ENCODE measurements around the gene TPSB2. TPM values are rescaled to one million over a fixed set of nuclear protein-coding genes. Genes with fewer than 3 reads are reported as not detected.

TPSB2 gene
- polyA plus RNA-seq, 1 donor (not counting 4 experiments of a cell fraction or from before 2014, with no cell fraction given), result not detected

DNA sequence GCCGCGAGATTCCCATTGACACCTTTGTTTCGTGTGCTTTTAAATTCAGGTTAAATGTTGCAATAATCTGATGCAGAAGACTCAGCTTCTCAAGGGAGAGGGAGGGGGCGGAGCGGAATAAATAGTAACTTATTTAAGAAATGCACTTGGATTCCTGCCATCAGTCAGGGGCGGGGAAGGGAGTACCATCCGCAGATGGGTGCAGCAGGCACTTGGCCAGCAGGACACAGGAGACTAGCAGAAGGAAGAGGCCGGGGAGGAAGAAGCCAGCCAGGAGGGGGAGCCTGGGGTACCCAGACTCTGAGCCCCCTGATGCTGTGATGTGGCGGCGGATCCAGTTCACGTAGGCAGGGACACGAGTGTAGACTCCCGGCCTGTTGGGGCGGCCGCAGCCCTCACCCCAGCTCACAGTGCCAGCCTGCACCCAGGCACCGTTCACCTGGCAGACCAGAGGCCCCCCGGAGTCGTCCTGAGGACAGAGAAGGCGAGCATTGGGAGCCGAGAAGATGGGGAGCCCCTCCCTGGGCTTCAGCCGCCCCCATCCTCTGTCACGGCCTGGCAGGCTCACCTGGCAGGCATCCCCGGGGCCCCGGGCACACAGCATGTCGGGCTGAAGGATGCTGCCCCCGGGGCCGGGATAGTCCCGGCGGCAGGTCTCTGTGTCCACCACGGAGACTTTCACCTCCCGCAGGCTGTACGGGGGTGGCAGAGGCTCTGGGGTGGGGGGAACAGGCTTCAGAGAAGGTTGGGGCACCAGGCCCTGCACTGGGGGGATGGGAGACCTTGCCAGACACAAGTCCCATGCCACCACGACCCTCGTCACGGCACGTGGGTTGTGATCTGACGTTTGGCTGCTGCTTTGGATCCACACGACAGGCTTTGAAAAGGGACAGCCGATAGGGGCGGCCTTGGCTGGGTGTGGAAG, 8.1 kb downstream of the TPSB2 start:
- H3K4me1 ChIP-seq (ENCODE audit: control insufficient read depth, extremely low read depth, insufficient read depth, low read length), result no peaks in the 10 kb centered on the region
- H4K20me1 ChIP-seq (ENCODE audit: control insufficient read depth, extremely low read depth, insufficient read depth, low read length), result no peaks in the 10 kb centered on the region
- H3K4me3 ChIP-seq (ENCODE audit: control insufficient read depth in 2 of 3, extremely low read depth in 1 of 3, insufficient read depth in 2 of 3, low read depth in 1 of 3, low read length in 3 of 3), result no peak overlapping the region
- no peaks in the 10 kb centered on the region for H3K79me2 ChIP-seq (ENCODE audit: control insufficient read depth, insufficient read depth, low read length)
- FAIRE-seq, result no peak
- no peak overlapping the region for H3K9ac ChIP-seq (ENCODE audit: control insufficient read depth, extremely low read depth, insufficient read depth, low read length)
- H3K27me3 ChIP-seq (ENCODE audit: control insufficient read depth, extremely low read depth, insufficient read depth, low read length), result peaks cover 5% of the 10 kb centered on the region
- H3K27ac ChIP-seq (ENCODE audit: control insufficient read depth, insufficient read depth, low read length), result no peak overlapping the region
- dilution Hi-C loops (cut with MboI; ENCODE audit: extremely low pct_ligation_motif_present, low sequenced_read_pairs), result no loop called here
- TF ChIP-seq, protein P1, sequence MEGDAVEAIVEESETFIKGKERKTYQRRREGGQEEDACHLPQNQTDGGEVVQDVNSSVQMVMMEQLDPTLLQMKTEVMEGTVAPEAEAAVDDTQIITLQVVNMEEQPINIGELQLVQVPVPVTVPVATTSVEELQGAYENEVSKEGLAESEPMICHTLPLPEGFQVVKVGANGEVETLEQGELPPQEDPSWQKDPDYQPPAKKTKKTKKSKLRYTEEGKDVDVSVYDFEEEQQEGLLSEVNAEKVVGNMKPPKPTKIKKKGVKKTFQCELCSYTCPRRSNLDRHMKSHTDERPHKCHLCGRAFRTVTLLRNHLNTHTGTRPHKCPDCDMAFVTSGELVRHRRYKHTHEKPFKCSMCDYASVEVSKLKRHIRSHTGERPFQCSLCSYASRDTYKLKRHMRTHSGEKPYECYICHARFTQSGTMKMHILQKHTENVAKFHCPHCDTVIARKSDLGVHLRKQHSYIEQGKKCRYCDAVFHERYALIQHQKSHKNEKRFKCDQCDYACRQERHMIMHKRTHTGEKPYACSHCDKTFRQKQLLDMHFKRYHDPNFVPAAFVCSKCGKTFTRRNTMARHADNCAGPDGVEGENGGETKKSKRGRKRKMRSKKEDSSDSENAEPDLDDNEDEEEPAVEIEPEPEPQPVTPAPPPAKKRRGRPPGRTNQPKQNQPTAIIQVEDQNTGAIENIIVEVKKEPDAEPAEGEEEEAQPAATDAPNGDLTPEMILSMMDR (optimal IDR thresholded peaks at IDR 0.05 in 1 of 3, IDR thresholded peaks at IDR 0.05 in 1 of 3, conservative IDR thresholded peaks at IDR 0.05 in 1 of 3; ENCODE audit: extremely low read depth in 1 of 3, insufficient read depth in 2 of 3, low read length in 3 of 3), result no peak
- no peak for DNase-seq (ENCODE audit: low read depth, low spot score)
- H2AFZ ChIP-seq (ENCODE audit: control insufficient read depth, low read length), result no peak overlapping the region
- H3K36me3 ChIP-seq (ENCODE audit: control insufficient read depth in 2 of 2, extremely low read depth in 1 of 2, insufficient read depth in 2 of 2, low read length in 2 of 2), result no peaks in the 10 kb centered on the region
- no peaks in the 10 kb centered on the region for H3K9me3 ChIP-seq (ENCODE audit: control insufficient read depth, low read depth, low read length)
- H3K9me1 ChIP-seq (ENCODE audit: control insufficient read depth, extremely low read depth, insufficient read depth, low read length), result no peaks in the 10 kb centered on the region
- no peak overlapping the region for H3K4me2 ChIP-seq (ENCODE audit: control insufficient read depth, extremely low read depth, insufficient read depth, low read depth, low read length)

DNA sequence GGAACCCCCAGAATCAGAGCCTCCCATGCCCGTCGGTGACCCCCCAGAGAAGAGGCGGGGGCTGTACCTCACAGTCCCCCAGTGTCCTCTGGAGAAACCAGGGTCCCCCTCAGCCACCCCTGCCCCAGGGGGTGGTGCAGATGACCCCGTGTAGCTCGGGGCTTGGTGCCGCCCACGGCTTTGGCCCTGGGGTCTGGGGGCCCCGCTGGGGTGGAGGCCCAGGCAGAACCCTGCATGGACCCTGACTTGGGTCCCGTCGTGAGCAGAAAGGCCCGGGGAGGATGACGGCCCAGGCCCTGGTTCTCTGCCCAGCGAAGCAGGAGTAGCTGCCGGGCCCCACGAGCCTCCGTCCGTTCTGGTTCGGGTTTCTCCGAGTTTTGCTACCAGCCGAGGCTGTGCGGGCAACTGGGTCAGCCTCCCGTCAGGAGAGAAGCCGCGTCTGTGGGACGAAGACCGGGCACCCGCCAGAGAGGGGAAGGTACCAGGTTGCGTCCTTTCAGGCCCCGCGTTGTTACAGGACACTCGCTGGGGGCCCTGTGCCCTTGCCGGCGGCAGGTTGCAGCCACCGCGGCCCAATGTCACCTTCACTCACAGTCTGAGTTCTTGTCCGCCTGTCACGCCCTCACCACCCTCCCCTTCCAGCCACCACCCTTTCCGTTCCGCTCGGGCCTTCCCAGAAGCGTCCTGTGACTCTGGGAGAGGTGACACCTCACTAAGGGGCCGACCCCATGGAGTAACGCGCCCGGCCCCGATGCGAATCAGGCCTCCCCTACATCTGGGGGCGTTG, 8.9 kb downstream of the TPSB2 start:
- Histone ChIP-seq H3K27ac (ENCODE audit: control insufficient read depth, insufficient read depth, low read length) (no peak overlapping the region), H3K4me1 (ENCODE audit: control insufficient read depth, extremely low read depth, insufficient read depth, low read length) (no peaks in the 10 kb centered on the region), H3K27me3 (ENCODE audit: control insufficient read depth, extremely low read depth, insufficient read depth, low read length) (peaks cover 5% of the 10 kb centered on the region), H3K79me2 (ENCODE audit: control insufficient read depth, insufficient read depth, low read length) (no peaks in the 10 kb centered on the region), H2AFZ (ENCODE audit: control insufficient read depth, low read length) (no peak overlapping the region), H3K4me3 (ENCODE audit: control insufficient read depth in 2 of 3, extremely low read depth in 1 of 3, insufficient read depth in 2 of 3, low read depth in 1 of 3, low read length in 3 of 3) (no peak overlapping the region), H3K4me2 (ENCODE audit: control insufficient read depth, extremely low read depth, insufficient read depth, low read depth, low read length) (no peak overlapping the region), H4K20me1 (ENCODE audit: control insufficient read depth, extremely low read depth, insufficient read depth, low read length) (no peaks in the 10 kb centered on the region), H3K9me1 (ENCODE audit: control insufficient read depth, extremely low read depth, insufficient read depth, low read length) (no peaks in the 10 kb centered on the region), H3K9me3 (ENCODE audit: control insufficient read depth, low read depth, low read length) (no peaks in the 10 kb centered on the region), H3K36me3 (ENCODE audit: control insufficient read depth in 2 of 2, extremely low read depth in 1 of 2, insufficient read depth in 2 of 2, low read length in 2 of 2) (no peaks in the 10 kb centered on the region), H3K9ac (ENCODE audit: control insufficient read depth, extremely low read depth, insufficient read depth, low read length) (no peak overlapping the region)
- TF ChIP-seq EZH2 (IDR thresholded peaks at IDR 0.05; ENCODE audit: low read length), result no peak
- TF ChIP-seq, protein P1 (optimal IDR thresholded peaks at IDR 0.05 in 1 of 3, IDR thresholded peaks at IDR 0.05 in 1 of 3, conservative IDR thresholded peaks at IDR 0.05 in 1 of 3; ENCODE audit: extremely low read depth in 1 of 3, insufficient read depth in 2 of 3, low read length in 3 of 3), result no peak
- dilution Hi-C loops (cut with MboI; ENCODE audit: extremely low pct_ligation_motif_present, low sequenced_read_pairs), result no loop called here
- FAIRE-seq (no peak), DNase-seq (ENCODE audit: low read depth, low spot score) (no peak)

All from keratinocyte (primary cell).